OCI-M2 (cell line): ENCODE measurements around the gene VILL.

Experiments
- DNase-seq: peaks from one replicate; lab custom pipeline; 2025; ENCODE audit not compliant: unreplicated experiment; lab: John Stamatoyannopoulos, UW

Gene VILL

DNA sequence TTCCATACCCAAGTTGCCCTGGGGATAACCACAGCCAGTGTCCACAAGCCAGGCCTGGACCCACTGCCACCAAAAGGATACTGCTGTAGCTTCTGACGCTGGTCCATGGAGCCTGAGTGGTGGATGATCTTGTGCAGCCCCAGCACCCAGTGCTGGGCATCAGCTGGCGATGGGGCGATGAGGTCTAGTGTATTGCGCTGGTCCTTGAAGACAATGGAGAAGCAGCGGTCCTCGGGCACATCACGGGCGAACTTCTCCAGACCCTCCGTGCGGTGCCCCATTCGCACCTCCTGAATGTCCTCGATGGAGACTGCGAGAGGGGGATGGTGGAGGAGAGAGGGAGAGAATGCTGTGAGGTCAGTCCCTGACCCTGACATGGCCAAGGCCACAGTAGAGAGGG is 25.8 kb downstream of the VILL start:
- DNase-seq: no peak

DNA sequence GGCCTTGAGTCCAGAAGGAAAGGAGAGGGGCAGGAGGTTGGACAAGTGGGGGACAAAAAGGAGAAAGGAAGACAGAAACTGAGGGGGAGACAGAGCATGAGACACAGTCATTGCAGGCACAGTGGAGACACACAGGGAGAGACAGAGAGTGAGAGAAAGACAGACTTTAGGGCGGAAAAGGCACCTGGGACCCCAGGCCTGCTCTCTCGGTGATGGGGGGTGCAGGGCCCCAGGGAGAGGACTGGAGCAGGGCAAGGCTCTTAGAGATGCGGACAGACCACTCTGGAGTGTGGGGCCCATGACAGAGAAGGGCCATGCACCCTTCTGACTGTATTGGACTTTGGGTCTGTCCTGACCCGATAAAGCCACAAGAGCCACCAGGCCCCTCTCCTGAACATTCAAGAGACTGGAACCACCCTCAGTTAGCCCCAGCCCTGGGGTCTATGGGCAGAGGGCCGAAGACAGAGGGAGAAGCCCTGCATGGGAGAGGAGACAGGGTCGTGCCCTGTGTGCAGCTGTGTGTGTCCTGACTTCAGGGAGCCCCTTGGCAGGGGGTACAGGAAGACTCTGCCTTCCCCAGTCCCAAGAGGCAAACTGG is 26.4 kb downstream of the VILL start:
- no peak for DNase-seq

DNA sequence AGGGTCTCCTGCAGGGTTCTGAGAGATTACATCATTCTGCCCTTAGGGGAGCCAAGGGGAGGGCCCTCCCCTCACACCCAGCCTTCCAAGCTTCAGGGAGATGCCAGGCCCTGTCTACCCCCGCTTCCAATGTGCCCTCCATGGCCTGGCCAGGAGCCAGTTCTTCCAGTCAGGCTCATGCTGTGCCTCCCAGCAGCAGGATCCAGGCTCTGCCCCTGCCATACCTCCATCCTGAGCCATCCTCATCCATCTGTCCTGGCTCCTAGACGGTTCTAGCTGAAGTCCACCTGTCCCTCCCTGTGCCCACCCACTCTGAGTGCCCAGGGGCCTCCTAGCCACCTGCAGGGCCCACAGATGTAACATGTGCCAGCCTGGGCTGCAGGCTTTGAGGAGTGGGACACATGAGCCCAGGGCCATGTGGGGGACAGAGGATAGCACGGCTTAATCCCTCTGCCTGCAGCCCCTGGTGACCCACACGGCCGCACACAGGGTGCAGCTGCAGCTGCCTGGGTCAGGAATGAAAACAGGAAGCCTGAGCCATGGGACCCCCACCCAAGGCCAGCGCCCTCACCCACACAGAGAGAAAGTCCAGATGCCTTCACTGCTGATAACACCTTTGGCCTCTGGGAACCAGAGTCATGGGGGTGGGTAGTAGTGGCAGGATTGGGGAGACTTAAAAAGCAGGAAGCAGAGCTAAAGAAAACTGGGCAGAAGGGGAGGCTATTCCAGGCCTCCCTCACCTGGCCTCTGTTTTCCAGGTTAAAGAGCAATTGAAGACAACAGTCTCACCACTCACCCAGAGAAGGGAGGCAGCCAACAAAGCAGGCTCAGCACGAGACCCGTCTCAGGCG is 27.1 kb downstream of the VILL start:
- DNase-seq: no peak

DNA sequence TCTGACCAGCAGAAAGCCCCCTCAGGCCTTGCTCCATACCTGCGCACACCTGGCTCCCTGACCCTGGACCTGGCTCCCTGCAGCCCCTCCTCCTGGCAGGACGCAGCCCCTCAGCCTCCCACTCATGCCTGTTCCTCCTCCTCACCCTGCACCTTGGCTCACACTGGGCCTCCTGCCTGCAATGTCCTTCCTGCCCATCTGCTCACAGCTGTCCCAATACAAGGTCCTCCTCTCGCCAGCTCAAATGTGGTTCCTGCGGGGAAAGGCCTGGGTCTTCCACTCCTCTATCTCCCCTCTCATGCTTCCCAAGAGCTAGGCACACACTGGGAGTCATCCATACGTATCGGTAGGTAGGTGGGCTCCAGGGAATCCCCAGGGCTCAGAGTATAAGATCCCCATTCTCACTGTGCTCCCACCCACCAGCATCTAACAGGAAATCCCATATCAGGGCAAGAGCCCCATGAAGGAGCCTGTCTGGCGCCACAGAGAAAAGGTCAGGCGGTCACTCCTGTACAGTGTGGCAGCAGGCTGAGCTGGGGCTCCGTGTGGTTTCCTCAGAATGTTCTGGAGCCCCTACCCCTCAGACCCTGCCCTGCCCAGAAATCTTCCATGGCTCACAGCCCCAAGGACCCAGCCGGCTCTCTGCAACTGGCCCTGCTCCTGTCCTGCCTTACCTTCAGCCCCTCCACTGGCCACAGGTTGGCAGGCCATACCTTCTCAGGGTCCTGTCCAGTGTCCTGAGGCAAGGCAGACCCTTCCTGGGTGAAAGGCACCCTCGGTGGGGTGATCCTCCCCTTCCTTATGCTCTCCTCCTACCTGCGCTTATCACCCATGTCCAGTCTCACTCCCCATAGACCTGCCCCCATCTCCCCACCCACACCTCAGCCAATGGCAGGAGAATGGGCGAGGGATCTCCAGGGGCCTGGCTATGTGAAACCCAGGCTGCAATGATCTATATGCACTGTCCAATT is 28.0 kb downstream of the VILL start:
- no peak for DNase-seq

DNA sequence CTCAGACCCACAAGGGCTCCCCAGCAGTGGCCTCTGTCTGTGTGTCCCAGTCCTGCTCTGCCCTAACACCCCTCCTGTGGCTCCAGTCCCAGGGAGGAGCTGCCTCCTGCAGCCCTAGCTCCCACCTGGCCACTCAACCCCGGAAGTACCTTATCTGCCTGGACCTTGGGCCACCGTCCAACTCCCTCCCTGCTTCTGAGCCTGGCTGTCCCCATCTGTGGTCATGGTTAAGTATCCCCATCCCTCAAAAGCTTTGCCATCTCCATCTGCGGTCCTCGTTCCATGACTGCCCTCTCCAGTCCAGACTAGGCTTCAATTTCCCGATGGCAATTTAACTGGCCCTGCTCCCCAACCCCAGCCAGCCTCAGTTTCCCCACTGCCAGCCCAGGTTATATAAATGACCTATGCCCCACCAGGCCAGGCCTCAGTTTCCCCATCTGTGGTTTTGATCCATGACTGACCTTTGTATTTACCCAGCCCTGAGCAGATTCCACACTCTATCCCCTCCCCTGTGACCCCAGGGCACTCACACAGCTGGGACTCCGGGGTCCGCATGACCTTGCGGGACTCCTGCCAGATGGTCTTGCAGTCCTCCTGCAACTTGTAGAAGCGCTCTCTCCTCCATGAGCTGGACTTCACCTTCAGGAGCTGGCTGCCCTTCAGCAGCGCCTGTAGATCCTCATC is 29.2 kb downstream of the VILL start:
- no peak for DNase-seq

DNA sequence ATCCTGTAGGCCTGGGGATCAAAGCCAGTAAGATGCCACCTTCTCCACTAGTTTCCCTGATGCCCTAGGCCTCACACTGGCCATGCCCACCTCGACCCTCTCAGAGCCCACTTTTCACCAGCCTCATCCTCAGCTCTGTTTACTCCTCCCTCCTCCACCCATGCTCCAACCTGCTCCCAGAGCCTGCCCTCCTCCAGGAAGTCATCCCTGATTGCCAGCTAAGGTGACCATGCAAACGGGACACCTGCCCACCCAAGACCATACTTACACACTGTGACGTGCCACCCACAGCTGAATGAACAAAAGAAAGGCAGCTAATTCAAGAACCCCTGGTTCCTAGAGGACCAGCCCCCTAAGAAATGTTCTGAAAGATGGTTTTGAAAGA is 29.7 kb downstream of the VILL start:
- DNase-seq: no peak

DNA sequence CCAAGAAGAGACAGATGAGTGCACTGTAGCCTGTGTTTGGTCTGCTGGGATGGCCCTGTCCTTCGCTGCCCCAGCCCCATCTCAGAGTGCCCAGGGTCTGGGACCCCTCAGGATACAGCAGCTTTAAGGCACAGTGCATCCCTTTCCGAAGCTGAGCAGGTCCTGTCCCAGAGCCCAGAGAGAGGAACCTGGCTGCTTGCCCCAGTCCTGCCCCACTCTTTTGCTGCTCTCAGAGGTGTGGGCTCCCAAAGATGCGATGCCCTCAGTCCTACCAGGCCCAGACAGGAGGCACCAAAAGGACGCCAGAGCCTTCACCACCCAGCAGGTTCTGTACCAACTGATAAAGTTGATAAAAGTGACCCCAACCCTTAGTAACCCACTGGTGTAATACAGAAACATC is 30.6 kb downstream of the VILL start:
- DNase-seq: no peak

DNA sequence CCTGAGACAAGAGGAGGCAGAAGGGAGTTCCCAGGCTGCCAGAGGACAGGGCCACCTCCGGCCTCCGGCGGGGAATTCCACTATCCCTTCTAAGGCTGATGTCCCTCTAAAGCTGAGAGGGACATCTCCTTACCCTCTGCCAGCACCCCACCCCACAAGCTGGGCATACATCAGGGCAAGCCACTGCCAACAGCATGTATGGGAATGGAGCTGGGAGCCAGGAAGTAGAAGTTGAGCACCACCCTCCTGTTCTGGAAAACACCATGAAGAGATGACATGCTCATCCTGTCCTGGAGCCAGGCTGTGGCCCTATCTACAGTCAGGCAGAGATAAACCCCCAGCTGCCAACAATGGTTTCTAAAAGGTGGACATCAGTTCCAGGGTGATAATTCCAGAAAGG is 31.7 kb downstream of the VILL start:
- DNase-seq: no peak

DNA sequence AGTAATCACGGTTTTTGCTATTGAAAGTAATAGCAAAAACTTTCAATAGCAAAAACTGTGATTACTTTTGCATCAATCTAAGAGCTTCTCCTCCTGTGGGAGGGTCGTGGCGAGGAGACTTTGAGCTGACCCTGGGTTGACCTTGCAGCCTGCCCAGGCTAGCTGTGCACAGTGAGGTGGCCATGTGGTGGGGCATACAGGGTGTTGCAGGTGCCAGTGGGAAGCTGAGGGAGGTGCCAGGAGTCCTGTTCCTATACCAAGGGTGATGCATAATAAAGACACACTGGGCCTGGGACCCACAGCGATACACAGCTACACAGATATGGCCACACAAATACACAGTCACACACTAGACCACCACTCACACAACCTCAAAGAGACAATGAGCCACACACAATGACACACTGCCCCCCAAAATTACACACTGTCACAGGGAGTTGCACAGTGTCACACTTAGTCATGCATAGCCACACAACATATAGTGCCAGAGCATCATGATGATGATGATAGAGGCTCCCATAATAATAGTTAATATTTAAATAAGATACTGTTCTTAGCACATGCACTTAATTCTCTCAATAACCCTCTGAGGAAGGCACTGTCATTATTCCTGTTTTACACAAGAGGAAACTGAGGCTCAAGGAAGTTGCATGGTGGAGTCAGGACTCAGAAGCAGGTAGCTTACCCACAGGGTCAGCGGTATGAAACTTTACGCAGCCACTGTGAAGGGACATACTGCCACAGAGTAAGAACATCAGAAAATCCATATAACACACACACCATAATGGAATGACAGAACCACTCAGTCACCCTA is 32.5 kb downstream of the VILL start:
- DNase-seq: no peak

DNA sequence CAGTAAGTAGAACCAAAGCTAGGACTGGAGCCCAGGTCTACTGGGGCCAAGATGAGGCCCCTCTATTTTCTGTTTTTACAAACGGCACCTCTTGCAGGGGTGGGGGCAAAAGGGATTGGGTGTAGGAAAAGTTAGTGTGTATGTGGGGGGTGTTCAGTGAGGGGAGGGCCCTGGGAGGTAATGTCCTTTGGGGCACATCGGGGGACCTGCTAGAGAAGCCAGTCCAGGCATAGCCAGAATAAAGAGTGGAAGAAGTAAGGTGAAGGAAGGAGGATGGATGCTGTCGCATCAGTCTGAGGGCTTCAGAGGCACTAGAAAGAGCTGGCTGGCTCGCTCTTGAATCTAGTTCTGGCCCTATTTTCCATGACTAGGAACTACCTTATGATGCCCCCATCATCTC is 36.3 kb downstream of the VILL start:
- DNase-seq: no peak

DNA sequence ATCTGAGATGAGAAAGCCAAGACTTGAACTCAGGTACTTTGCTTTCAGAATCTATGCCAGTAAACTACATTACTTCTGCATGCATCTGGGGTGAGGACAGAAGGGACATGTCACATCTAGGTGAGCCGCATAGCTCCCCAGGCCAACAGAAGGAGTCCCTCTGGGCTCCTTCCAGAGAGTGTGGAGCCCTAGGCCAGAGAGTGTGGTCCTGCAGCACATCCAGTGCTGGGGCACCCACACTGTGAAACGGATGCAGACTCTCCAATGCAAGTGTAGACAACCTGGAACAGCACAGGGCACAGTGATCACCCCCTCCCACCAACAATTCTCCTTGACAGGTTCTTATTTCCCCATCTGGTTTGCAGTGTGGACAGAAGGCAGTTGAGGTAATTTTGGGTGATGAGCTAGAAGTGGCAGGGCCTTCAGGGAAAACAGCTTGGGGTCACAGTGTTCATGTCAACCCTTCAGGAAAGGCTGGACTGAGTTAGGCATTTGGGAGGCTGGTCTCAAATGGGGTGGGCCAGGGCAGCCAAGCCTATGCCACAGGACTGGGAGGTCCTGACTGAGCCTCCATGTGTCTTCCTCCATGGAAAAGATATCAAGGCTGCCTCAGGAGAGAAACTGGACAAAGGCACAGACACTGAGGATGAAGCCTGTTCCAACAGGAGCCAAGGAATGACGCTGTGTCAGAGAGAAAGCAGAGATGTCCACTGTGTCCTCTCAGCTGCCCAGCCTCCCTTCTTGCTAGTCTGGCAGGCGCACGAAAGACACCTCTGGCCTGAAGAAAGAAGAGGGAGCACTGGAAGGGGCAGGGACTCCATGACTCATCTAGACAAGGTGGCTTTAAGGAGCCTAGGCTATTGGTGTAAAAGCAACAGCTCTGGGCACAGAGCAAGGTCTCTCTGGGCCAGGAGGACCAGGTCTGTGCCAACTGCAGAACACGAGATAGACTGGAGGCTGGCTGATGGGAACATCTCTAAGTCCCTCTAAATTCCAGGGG is 37.2 kb downstream of the VILL start:
- DNase-seq: no peak

DNA sequence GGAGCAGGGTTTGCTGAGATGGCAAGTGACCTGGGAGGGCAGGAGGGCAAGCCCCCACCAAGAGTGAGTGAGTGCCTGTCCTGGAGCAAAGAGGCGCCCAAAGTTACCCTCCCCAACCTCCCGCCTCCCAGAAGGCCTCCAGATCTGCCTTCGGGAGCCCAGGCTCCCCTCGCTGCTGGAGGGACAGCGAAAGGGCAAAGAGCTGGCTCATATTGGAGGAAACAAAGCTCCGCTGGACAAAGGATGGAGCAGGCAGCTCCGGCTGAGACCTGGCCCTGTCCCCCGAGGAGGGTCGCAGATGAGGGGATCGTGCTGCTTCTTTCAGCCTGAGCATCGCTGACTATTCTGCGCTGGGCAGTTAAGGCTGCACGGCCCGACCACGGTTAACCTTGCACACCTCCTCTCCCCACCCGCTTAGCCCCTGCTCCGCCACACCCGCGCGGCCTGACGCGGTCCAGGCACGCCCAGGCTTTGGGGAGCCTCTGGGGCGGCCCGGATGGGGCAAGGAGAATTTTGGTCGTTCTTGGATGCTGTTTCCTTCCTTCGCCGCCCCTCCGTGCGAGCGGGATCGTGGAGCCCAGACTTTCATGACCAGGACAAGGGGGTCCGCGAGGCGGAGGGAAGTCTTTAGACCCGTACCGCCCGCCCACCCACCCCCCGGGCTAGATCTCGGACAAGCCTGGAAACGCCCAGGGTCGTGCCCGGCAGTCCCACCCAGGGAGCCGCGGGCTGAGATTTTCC is 38.2 kb downstream of the VILL start:
- no peak for DNase-seq

DNA sequence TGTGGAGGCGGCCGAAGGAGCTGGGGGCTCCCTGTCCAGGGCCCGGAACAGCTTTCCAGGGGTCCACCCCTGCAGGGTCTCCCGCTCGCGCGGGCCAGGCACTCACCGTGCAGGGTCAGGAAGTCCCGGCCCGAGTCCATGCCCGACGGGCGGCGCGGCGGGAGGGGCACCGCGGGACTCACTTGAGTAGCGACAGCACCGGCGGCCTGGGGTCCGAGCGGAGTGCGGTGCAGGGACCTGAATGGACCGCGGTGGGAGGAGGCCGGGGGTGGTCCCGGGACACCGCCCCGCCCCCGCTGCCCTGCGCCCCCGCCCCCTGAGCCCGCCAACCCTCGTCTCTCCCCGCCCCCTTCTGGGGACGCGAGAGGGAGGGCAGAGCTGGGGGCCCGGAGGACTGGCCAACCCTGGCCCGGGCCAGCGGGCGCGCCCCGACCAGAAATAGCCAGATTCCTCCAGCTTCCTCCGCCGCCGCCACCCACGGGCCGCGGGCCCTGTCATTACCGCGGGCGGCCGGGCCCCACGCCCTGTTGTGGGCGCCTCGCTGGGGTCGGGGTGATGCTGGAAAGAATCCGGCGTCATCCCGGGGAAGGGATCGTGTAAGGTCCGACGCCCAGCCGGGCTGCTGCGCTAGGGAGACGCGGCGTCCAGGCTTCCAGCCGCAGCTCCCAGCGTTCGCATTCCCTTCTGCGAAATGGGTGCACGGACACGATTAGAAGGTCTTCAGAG is 39.0 kb downstream of the VILL start, which contains the start of gene PLCD1:
TSS of gene PLCD1 (minus strand) at position 243 of the 726 bp plus-strand sequence. CDS start at position 140, 103 bp downstream.
- DNase-seq: no peak

DNA sequence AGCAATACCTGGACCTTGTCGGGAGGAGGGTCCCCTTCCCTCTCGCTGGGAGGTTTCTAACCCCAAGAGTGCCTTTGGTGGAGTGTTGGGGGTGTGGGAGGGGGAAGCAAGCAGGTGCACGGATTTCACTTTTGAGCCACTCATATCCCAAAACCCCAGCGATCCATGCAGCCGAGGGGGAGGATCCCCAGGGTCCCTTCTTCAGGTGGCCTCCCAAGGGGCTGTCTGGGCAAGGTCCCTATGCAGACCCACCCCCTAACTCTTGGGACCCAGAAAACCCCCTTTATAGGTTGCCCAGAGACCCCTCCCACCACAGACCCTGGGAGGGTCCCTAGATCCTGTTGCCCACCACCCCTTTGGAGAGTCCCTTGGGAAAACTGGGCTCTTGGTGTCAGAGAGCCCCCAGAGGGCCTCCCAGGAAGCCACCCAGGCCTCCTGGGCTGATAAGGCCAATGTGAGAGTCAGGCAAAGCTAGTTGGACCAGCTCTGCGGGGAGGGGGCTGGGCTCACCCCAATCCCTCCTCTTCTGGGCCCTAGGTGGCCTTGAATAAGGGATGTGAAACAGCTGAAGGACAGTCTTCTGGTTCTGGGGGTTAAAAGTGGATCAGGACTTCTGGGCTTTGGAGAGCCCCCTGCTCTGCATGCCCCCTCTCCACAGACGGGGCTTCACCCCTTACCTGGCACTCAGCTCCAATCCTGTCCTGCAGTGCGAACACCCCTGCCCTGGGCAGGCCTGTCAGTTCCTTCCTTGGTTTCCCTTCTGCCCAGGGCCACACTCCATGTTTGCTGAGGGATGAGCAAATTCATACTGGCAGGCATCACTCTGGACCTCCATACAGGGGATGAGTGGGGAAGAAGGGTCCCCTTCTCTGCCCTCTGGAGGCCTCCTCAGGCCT is 39.8 kb downstream of the VILL start:
- no peak for DNase-seq

DNA sequence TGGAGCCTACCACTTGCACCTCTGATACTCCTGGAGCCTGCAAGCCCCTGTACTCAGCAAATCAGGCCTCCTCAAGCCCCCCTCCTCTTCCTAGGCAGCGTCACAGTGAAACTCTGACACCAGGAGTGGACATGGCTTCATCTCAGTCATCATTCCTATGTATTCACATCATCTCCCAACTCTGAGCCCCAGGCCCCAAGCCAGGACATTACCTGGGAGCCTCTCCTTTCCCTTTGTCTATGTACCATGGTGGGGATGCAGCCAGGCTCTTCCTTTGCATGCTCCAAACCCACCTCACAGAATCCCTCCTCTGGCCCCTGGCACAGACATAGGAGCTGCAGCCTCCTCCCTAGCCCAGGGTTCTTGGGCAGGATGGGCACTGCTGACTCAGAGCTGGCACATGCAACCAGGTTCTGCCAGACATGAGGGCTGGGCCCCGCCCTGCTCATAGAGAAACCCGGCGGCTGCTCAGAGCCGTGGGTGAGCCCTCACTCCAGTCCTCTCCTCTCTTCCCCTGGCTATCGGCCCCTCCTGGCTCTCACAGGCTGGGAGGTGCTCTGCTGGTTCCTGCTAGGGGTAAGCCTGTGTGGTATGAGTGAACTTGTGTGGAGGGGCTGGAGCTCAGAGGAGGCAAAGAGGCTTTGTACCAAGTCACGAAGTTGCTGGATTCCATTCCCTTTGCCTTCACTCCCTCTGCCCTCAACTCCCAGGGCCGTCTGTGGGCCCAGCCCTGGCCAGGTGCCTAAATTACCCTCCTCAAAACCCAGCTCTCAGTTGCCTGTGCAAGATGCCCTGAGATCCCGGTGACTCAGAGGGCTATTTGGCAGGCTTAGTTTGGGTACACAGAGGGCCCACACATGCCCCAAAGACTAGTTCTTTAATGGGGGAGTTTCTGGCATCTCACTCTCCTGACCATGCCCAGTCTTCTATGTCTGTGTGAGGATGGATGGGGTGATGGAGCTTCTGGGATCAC is 40.7 kb downstream of the VILL start:
- no peak for DNase-seq
